Islet of Langerhans (tissue), 1 donor: Measurements from ENCODE around the gene MTURN.

Experiments
- FAIRE-seq: peaks from one replicate; lab custom pipeline; 2011; peaks lifted over from hg19 to GRCh38; lab: Jason Lieb, UNC

Gene MTURN

DNA sequence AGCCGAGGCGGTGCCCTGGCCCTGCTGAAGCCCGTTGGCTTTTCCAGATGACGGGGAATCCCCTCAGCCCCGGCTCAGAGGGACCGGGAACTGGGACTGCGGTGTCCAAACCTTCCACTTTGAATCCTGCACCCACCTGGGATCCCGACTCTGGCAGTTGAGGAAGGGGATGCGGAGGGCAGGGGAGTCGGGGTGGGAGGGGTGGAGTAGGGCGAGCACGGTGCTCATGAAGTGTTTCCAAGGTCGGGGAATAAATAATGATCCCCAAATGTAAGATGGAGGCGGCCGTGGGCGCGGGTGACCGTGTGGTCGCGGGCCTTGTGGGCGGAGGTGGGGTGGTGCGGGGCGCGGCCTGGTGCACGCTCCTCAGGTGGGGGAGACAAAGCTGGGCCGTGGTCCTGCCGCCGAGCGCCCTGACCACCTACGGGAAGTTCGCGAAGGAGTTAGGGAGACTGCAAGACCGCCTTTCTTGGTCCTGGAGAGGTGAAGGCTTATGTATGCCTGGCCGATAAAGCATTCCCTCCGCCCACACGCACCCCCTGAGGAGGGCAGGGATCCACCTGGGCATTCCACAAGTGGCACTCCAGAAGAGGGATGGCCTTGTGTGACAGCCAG lies 1.4 kb downstream of the MTURN start:
- FAIRE-seq, result no peak

DNA sequence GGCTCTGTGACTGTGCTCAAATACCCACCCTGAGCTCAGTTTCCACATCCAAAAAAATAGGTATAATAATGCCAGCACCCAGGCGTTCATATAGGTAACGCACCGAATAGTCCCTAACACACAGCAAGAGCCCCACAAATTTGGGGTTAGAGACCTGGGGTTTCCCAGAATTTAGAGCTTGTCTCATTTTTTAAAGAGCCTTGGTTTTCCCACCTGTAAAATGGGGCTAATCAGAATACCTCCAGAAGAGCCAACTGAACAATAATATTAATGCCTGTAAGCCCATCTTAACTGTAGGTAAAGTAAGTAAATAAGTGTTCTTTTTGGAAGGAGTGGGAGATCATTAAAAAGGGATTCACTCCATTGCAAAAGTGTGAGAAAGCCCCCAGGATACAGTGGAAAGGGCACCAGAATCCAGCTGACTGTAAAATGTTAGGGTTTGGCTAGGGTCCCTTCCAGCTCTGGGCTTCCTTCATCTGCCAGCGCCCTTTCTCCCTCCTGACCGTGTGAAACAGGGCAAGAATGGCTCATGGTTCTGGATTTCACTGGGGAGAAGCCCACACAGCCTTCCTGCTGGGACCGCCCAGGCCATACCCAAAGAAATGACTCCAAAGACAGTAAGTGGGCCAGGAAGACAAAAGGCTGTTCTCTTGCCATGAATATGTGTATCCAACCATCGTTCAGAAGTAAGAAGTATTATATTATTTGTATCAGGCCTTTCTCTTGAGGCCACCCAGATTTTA lies 2.1 kb downstream of the MTURN start:
- FAIRE-seq, result no peak

DNA sequence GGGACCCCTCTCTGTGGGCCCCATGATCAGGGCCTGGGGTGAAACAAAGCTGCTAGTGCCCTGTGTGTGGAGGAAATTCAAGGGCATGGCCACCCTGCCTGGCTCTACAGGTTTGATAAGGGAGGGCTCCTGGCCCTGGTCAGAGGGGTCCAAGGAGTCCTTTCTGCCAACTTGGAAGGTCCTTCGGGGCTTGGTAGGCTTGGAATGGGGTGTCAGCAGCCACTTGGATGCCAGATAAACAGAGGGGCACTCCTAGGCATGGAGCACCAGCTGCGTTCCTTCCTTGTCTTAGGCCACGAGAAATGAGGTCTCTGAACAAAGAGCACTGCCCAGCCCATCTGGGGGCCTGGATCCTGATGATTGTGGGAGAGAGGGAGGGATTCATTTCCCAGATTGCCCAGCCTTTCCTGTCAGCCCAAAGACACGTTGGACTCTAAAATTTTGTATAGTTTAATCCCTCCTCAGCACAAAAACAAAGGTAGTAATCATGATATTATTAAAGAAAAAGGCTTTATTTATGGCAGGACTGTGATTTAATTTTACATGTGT lies 5.1 kb downstream of the MTURN start:
- no peak for FAIRE-seq

DNA sequence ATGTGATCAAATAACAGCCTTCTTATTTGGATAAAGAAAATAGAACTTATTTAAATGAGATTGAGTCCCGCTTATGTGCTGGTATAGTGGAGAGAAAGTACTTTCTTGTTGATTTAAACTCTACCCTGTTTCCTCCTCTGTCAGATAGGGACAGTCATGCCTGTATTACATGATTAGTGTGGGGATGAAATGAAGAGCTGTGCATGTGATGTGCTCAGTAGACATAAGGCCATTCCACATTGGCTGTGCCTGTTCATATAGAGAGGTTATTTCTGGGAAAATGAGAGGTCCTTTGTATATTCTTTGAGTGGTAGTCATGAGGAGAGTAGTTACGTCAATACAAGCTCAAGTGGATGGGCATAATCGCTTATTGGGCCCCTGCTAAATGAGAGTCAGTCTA lies 5.7 kb downstream of the MTURN start:
- no peak for FAIRE-seq

DNA sequence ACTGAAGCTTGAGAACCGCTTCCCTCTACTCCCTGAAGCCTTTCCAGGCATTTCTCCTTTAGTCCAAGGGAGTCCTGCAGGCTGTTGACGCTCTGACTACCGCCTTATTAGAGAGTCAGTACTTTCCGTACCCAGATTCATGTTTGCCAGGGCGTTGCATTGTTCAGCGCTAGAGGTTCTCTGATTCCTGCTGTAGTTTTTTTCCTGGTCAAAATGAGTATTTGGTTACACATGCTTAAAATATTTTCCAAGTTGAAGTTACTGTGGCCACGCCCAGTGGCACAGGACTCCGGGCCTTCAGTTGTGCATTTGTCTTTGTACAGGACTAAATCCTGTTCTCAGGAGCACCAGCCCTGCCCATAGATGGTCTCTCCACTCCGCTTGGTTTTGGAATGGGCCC lies 7.9 kb downstream of the MTURN start:
- FAIRE-seq, result no peak

DNA sequence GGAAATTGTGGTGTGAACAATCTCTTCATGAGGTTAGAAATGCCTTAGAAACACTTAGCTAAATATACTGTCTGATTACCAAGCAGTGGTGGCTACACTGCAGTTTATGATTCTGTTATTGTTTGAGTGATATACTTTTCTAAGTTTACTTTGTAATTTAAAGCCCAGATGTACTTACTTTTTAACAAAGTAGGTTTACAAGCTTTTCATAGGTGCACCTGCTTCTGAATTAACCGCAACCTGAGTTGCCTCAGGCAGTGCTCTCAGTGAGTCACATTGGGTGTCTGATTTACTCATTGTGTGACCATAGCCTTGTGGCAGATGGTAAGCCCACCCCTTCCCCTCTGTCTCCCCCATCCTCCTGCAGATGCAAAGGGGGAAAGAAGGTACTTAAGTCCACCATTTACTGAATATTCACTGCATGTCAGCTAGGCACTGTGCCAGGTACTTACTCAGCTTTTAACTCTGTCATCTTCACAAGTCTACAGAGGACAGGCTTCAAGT lies 9.0 kb downstream of the MTURN start:
- no peak for FAIRE-seq

DNA sequence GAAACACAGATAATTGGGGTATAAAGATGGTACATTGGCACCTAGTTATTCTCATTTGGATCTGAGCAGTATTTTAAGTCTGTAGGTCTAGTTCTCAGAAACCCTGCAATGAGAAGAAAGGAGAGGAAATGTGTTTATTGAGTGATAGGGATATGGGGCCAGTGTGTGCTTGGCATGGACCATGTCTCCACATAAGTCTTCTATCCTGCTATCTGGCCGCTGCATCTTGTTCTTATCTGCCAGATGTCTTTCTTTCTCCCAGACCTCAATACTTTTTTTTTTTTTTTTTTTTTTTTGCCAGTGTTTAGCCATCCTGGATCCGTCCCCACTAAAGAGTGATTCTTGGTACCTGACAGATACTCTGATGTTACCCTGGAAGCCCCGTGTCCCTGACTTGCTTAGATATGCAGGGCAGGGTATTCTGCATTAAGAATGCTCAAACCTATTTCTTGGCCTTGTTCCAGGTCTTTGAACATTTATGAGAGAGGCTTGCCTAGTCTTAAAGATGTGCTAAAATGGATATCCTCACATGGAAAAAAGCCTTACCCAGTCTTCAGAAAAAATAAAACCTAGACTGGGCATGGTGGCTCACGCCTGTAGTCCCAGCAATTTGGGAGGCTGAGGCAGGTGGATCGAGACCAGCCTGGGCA lies 10.0 kb downstream of the MTURN start:
- FAIRE-seq, result no peak

DNA sequence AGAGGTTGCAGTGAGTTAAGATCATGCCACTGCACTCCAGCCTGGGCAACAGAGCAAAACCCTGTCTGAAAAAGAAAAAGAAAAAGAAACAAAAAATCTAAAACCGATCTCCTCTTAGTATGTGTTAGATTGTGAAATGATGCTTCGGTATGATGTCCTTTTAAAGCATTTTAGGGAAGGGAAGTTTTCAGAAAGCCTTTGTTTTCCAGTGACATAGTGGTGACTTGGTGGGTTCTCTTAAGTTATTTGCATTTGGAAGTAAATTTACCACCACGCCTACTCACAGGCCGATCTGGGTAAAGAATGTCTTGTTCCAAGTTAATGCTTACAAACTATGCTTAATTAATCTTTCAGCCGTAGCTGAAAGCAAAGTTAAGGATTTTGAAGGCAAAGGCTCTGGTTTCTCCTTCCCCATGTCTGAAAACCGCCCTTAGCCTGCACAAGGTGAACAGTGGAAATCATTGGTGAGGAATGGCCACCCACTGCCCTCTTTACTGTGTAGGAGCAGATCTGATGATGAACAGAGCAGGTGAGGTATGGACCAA lies 10.7 kb downstream of the MTURN start:
- FAIRE-seq, result no peak

DNA sequence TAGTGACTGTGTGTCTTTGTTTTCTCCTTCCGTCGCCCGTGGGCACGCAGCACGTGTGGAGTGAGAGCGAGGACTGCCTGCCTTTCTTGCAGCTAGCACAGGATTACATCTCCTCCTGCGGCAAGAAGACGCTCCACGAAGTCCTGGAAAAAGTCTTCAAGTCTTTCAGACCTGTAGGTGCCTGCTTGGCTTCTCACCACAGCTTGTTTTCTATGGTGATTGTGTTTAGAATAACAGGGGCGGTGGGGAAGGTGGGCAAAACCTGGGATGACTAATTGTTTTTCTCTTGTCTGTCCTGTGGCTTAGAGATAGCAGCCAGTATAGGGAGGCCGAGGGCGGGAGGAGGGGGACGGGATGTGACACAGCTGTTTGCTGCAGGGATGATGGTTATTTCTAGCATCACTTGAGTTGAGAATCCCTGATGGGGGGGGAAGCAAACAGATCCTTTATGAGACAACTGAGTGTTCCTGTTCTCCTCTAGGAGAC lies 11.4 kb downstream of the MTURN start:
- no peak for FAIRE-seq

DNA sequence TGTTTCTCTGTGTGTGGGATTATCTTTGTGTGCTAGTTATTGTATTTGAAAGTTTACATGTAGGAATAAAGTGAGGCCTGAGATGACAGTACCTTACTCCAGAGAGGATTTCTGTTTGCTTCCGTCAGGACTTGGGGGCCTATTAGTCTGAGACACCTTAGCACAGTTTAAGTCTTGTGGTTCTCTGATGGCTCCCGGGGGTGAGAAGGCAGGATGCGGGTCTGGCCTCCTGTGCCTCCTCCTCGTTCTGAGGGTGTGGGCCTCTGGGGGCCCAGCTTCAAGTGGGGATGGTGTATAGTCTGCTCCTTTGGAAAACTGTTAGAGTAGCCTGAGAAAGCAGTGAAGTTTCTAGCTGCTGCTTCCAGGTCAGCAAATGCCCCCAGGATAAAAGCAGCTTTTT lies 12.4 kb downstream of the MTURN start:
- FAIRE-seq, result no peak

DNA sequence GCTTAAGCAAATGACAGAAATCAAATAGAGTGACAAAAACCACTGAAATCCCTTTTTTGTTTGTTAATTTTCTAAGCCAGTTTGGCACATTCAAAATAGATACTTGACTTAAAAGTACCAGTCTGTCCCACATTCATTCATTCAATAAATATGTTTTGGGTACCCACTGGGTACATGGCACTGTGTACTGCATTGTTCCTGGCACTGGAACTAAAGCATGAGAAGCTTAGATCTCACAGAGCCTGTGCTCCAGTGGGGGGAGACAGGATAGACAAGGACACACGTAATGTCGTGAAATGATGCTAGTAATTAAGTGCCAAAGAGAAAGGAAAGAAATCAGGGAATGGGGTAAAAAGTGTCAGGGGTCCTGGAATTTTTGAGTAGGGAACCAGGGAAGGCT lies 13.0 kb downstream of the MTURN start:
- no peak for FAIRE-seq

DNA sequence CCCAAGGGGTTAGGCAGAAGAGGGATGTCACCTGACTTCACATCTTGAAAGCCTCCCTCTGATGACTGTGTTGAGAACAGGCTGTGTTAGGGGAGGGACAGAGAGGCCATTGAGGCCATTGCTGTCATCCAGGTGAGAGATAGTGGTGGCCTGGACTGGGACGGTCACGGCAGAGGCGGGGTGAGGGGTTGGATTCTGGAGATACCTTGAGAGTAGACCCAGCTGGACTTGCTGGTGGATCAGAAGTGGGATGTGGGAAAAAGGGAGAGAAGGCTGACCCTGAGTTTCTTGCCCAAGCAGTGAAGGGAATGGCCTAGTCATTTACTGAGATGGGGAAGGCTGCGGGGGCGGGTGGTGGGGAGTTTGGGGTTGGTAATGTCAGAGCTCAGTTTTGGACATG lies 13.6 kb downstream of the MTURN start:
- FAIRE-seq, result no peak

DNA sequence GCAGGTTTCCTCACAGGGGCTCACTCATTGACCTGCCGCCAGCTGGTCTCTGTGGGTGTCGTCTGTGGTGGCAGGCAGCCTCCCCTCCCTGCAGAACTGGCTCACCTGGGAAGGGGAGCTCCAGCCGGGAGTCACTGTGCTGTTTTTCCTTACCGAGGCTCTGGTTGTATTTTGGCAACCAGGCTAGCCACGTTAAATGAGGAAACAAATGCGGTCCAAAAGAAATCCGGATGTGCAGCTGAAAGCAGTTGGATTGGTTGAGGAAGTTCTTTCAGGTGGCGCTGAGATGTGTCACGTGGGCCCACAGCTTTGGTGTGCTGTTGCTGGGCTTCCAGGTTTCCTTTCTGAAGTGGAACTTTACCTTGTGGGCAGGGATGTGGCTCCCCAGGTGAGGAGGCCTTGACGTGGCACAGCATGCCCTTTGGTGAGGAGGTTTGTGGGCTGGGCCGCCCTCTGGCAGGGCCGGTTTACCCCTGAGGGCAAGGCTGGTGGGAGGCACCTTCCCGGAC lies 14.2 kb downstream of the MTURN start:
- FAIRE-seq, result no peak

DNA sequence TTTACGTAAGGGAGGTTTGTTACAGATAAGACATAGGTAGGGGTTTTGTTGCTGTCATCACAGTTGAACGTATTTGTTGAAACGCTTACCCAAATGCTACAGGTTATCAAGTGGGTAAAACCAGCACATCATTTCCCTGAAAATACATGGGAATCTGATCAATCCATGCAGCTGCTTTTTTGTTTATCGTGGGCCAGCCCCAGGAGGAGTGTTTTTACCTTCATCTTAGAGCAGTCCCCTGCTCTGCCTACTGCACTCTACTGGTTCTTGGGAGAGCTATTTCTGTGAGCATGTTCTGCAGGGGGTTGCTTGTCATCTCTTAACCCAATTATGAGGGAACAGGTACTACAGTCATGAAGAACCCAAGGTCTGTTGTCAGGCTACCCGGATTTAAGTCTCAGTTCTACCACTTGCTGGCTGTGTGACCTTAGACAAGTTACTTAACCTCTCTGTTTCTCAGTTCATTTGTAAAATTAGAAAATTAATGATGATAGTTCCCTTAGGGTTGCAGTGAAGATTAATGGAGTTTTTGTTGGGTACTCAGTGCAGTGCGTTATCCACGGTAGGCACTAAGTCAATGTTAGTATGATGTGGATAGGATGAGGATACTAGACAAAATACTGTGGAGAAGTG lies 15.0 kb downstream of the MTURN start:
- no peak for FAIRE-seq

DNA sequence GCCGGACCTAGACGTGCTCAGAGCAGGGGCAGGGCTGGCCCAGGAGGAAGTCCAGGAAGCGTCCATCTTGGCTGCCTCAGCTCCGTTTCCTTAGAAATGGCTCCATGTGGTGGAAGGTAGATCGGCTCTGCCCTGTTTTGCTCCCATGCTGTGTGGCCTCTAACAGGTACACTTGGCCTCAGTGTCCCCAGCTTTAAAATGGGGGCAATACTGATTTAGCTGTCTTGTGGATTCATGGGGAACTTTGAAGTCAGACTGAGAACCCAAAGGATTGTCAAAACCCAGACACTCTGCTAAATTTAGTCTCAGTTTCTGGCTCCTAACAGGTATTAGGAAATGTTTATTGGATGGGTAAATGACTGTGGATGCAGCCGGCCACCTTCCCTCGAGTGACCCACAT lies 15.9 kb downstream of the MTURN start:
- no peak for FAIRE-seq

DNA sequence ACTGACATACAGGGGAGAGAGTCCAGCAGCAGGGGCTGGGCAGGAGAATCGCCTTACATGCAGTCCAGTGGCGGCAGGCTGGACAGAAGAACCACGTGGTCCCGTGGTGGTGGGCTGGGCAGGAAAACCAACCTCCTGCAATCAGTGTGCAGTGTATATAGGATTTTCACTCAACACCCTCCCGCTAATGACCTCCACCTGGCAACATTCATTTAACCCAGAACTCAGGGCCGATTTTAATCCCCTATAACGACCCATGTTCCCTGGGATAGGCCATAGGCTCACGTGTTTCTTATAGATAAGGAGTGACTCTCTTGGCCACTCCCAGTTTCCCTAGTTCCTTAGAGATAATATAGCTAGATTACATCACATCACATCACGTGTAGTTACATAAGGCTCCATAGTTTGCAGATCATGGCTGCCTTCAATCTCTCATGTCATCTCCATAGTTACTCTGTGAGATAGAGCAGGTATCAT lies 19.4 kb downstream of the MTURN start:
- FAIRE-seq, result no peak

DNA sequence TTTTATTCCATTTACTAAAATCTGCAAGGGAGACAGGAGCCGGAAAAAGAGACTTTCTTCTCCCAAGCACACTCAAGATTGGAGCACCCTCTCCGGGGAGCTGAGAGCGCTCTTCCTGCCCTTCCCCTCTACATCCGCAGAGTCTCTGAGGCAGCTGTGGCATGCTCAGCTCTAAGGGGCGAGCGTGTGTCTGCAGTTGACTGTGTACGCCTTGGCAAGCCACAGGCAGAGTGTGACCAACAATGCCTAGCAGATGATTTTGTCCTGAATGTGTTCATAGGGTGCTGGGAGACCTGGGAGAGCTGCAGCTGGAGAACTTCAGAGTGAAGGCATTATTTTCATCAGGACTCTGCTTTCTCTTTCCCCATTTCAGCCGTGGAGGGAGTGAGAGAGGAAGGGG lies 20.7 kb downstream of the MTURN start:
- FAIRE-seq, result no peak

DNA sequence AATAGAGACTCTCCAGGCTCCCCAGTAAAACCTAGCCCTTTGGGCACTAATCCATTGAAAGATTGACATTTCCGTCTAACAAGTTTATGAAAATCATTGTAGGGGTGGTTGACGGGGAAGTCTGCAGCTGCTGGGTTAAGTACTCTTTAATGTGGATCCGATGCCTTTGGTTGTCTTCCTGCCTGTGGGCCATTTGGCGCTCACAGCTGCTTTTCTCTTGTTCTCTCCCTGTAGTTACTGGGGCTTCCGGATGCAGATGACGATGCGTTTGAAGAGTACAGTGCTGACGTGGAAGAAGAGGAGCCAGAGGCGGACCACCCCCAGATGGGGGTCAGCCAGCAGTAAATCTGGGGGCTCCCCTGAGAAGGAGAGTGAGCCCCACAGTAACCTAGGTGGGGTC lies 22.4 kb downstream of the MTURN start:
- FAIRE-seq, result no peak

DNA sequence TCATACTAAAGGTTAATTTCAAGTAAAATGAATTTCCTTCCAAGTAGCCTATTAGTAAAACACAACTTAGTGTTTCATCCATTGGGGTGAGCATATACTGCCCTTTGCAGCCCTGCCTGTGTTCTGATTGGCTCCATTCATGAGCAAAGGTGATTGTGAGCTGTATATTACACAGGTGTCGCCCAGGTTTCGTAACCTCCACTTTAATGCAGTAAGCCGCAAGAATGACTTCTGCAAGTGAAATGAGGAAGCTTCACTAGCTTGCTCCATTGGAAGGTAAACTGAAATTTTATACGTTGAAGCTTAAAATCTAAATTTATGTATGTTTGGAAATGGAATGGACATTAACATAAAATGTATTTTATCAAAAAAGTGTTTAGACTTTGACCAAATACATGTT lies 24.4 kb downstream of the MTURN start:
- no peak for FAIRE-seq

DNA sequence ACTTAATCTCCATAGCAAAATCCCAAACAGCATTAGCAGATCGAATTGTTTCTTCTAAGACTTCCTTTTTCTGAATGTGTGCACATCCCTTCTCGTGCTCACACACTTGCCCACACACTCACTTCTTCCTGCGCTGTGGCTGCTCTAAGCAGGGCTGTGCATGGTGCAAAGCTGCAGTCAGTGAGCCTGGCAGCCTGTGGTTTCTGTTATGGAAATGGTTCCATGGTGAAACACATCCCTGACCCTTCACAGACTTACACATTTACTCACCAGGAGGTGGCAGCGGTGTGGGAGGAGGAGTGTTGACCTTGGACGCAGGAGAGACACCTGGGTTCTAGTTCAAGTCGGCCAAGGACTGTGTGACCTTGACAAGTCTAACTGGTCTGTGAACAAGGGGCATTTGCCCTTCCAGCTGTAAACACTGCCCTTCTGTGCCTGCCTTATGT lies 24.9 kb downstream of the MTURN start:
- FAIRE-seq, result no peak

DNA sequence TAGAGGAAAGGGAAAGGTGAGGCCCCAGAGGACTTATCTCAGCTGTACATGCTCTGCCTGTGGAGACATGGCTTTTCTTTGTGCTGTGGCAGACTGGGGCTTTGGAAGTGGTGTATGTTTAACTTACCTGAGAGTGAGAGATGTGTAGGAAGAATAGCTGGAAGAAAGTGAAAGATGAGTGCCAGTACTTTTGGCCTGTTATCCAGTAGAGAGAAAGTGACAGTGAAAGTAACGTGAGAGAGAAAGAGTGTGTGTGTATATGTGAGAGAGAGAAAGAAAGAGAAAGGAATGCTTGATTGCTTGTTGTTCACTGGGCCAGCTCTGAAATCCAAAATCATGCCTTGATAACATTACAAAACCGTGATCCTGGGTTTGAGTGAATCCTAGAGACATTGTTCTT lies 25.5 kb downstream of the MTURN start:
- FAIRE-seq, result no peak

DNA sequence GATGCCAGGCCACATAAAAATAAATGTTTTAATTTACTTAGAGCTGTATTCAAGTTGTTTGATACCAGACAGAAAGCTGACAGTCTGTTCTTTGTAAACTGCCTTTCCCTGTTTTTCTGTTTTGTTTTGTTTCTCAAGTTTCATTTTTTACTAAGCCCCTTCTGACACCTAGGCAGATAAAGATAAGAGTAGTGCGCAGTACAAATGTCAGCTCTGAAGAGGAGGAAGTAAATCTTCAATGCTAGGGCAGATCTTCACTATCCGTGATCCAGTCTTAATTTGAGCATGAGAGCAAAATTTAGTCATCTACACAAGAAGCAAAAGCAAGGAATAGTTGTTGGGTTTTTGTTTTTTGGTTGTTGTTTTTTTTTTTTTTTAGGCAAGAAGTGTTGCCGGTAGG lies 27.3 kb downstream of the MTURN start:
- FAIRE-seq, result no peak
